Psoas muscle (tissue), 8 donors: ENCODE results near the gene CASR. TPM values are rescaled to one million over a fixed set of nuclear protein-coding genes. Genes with fewer than 3 reads are reported as not detected.

Source experiments
- ATAC-seq, 4 donors: fragments of 200-7000 bp; cut with Tn5 transposase; one replicate each; pipeline ENCODE4 v1.9.1; 2020; ENCODE audit warnings: moderate library complexity in 3 of 4, mild to moderate bottlenecking in 2 of 4
- DNase-seq, 2 donors: peaks; one replicate each; pipeline ENCODE4 v3.0.0-alpha.2; 2020
- H3K27ac ChIP-seq: fragments of 200-600 bp; one replicate; pipeline ENCODE4 v1.8.0; 2022
- H3K27me3 ChIP-seq, 3 donors: fragments of 200-600 bp in 1 of 3; one replicate each; pipeline versions ENCODE4 v1.6.1 to v1.8.0; 2013 to 2022; ENCODE audit warnings: low read length in 2 of 3, mild to moderate bottlenecking in 2 of 3, moderate library complexity in 1 of 3; ENCODE audit not compliant: insufficient read depth in 3 of 3
- H3K36me3 ChIP-seq, 2 donors: fragments of 200-600 bp in 1 of 2; one replicate each; pipeline versions ENCODE4 v1.6.1 to v1.8.0; 2013 to 2022; ENCODE audit warnings: low read depth in 1 of 2, mild to moderate bottlenecking in 1 of 2, moderate library complexity in 1 of 2; ENCODE audit not compliant: insufficient read depth in 1 of 2
- H3K4me1 ChIP-seq: fragments of 200-600 bp; one replicate; pipeline ENCODE4 v1.8.0; 2022
- H3K4me3 ChIP-seq: fragments of 200-600 bp; one replicate; pipeline ENCODE4 v1.8.0; 2022; ENCODE audit warnings: mild to moderate bottlenecking
- H3K9me3 ChIP-seq: fragments of 200-600 bp; one replicate; pipeline ENCODE4 v1.8.0; 2022
- WGBS, 3 donors: extraction: QIAGEN DNeasy Blood & Tissue Kit; methylation state at CpG; one replicate each; pipeline versions ENCODE4 v1.1.6 to v1.1.7; 2013; 5-methylcytosine and 5-hydroxymethylcytosine counted together
- intact Hi-C, 2 donors: fragments of 100-400 bp; cut with DNase I; formaldehyde crosslinking; loops; one replicate each; pipeline versions ENCODE4 v1.11.0 to v1.14.2; 2022
- polyA plus RNA-seq, 3 donors: library from polyadenylated mRNA; stranded (reverse); fragments of 200-250 nt; gene quantifications; one replicate each; pipeline ENCODE4 v1.2.3, GENCODE V29; 2013
- total RNA-seq, 4 donors: library from RNA; stranded (reverse); fragmentation: NEBNext Ultra II Directional in 2 of 4; extraction: Animal tissue kit (Norgen Biotek cat#: 25700) in 2 of 4; gene quantifications; one replicate each; pipeline versions ENCODE4 v1.2.1 to v1.2.4, GENCODE V29; 2021 to 2023
- TF ChIP-seq, protein P1 (sequence below): fragments of 200-600 bp; IDR thresholded peaks from one replicate; pipeline ENCODE4 v1.8.0; 2022; ENCODE audit warnings: antibody characterized with exemption
- donor health status: healthy with polysubstance abuse.
- donor health status: DM: no; HTN: no; CAD: no; lungs with moderate emphysema.
- donor health status: Bipolar disorder and iron deficiency.
- donor health status: healthy.
- donor health status: DM: yes; HTN: yes; CAD: no.
- donor health status: DM: no; HTN: no; CAD: no.
- donor health status: DM: no; HTN: no; CAD: no.
- donor health status: DM: yes; HTN: yes; CAD: no.

The CASR gene
- total and polyA plus RNA-seq, 7 donors, result 0.02 TPM; not detected in 6

DNA sequence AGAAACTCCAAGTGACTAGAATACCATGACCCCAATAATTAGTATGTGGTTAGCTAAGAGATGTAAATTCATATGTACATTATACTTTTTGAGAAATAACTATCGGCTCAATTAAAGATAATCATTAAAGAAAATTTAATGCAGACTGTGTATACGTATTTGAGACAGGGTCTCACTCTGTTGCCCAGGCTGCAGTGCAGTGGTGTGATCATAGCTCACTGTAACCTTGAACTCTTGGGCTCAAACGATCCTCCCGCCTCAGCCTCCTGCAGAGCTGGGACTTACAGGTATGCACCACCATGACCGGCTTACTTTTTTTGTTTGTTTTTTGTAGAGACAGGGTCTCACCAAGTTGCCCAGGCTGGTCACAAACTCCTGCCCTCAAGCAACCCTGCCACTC lies 132.9 kb downstream of the CASR start:
- intact Hi-C loops, result no loop called here
- peaks cover 0 to 2% (median 2%) of the 10 kb centered on the region in 3 donors for H3K27me3 ChIP-seq
- TF ChIP-seq, protein P1, sequence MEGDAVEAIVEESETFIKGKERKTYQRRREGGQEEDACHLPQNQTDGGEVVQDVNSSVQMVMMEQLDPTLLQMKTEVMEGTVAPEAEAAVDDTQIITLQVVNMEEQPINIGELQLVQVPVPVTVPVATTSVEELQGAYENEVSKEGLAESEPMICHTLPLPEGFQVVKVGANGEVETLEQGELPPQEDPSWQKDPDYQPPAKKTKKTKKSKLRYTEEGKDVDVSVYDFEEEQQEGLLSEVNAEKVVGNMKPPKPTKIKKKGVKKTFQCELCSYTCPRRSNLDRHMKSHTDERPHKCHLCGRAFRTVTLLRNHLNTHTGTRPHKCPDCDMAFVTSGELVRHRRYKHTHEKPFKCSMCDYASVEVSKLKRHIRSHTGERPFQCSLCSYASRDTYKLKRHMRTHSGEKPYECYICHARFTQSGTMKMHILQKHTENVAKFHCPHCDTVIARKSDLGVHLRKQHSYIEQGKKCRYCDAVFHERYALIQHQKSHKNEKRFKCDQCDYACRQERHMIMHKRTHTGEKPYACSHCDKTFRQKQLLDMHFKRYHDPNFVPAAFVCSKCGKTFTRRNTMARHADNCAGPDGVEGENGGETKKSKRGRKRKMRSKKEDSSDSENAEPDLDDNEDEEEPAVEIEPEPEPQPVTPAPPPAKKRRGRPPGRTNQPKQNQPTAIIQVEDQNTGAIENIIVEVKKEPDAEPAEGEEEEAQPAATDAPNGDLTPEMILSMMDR, result no peak
- H3K4me1 ChIP-seq, result no peaks in the 10 kb centered on the region
- H3K4me3 ChIP-seq, result no peak overlapping the region
- no peak overlapping the region for H3K27ac ChIP-seq
- no peak for ATAC-seq
- DNase-seq, result no peak
- 74 to 82% (median 82%) methylated on average over 5 of the region's 5 CpGs for WGBS, 3 donors
- no peaks in the 10 kb centered on the region for H3K9me3 ChIP-seq
- H3K36me3 ChIP-seq, result no peaks in the 10 kb centered on the region

DNA sequence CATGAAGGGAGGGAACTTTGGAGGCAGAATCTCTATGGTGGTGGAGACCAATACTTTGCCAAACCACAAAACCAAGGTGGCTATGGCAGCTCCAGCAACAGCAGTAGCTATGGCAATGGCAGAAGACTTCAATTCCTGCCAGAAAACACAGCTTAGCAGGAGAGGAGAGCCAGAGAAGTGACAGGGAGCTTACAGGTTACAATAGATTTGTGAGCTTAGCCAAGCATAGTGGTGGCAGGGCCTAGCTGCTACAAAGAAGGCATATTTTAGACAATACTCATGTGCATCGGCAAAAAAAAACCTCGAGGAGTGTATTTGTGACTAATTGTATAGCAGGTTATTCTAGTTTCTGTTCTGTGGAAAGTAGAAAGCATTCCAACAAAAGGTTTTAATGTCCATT lies 135.2 kb downstream of the CASR start:
- no peak overlapping the region for H3K4me3 ChIP-seq
- 88 to 92% (median 90%) methylated on average over 2 of the region's 2 CpGs for WGBS, 3 donors
- DNase-seq (no peak), ATAC-seq (no peak)
- H3K4me1 ChIP-seq, result no peaks in the 10 kb centered on the region
- no peaks in the 10 kb centered on the region for H3K9me3 ChIP-seq
- TF ChIP-seq, protein P1, result no peak
- no peak overlapping the region for H3K27ac ChIP-seq
- peaks cover 0 to 2% (median 0%) of the 10 kb centered on the region in 3 donors for H3K27me3 ChIP-seq
- intact Hi-C loops, result no loop called here
- H3K36me3 ChIP-seq, result no peaks in the 10 kb centered on the region

DNA sequence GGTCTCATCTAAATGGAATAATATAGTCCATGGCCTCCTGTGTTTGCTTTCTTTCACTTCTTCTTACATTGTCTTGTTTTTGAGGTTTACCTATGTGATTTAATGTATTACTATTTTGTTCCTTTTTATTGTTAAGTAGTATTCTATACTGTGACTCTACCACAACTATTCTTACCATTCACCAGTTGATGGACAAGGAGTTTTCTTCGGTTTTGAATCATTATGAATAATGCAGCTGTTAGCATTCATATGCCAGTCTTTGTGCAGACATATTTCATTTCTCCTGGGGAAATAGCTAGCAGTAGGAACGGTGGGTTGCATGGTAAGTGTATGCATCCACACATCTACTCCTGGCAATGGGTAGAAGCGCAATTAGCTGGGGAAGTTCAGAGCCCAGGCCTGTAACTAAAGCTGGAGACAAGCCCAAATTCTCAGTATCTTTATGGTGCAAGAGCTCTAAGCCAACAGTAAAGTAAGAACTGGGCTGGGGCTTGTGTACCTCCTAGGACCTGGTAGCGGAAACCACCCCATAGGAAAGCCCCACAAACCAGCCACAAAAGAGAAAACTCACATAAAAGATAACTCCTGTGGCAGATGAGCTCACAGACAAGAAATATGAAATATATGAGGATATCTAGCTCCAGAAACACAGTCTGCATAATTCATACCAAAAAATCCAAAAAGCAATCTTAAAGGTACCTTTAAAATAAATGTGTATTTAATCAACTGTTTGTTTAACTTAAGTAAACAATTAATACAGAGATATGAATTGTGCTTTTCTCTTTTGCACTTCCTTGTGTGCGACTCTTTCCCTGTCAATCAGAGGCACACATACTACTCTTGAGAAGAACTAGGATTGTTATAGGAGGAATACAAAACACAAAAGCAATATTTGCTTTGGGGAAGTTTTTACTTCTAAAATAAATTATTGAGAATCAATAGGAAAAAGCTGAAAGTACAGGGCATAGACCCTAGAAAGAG lies 138.9 kb downstream of the CASR start:
- TF ChIP-seq, protein P1, result no peak
- no peak overlapping the region for H3K4me3 ChIP-seq
- no peak for ATAC-seq
- no peaks in the 10 kb centered on the region for H3K4me1 ChIP-seq
- H3K27me3 ChIP-seq, result peaks cover 0 to 2% (median 0%) of the 10 kb centered on the region in 3 donors
- intact Hi-C loops, result no loop called here
- H3K27ac ChIP-seq, result no peak overlapping the region
- no peaks in the 10 kb centered on the region for H3K36me3 ChIP-seq
- no peak for DNase-seq
- WGBS, 3 donors, result 63 to 69% (median 64%) methylated on average over 5 of the region's 5 CpGs
- no peaks in the 10 kb centered on the region for H3K9me3 ChIP-seq

DNA sequence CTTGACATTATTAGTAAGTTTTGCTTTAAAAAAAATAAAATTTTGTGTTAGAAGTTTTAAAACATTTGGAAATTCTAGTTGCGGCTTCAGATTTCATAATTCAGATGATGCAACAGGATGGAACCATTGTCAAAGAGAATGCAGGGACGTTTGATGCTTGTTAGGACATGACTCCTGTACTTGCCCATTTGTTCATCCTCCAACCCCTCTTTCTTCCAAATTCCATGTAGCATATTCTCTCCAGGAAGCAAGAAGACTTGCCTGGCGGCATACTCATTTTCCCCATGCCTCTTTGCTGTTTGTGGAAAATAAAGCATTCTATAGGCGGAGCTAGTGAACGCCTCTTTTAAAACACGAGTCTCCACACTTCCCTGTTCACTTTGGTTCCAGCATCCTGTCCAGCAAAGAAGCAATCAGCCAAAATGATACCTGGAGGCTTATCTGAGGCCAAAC lies 141.4 kb downstream of the CASR start, which contains the start of gene CSTA:
Gene CSTA (plus strand): TSS at position 378 of the 453 bp plus-strand sequence. CDS start 45 bp downstream, at position 423.
- no peak within 1 kb of the TSS for H3K4me3 ChIP-seq
- TF ChIP-seq, protein P1, result no peak
- H3K9me3 ChIP-seq, result no peaks in the 10 kb centered on the region
- ATAC-seq (no peak), DNase-seq (no peak)
- H3K36me3 ChIP-seq, result no peaks in the 10 kb centered on the region
- WGBS, 3 donors, result 37 to 57% (median 41%) methylated on average over 6 of the region's 6 CpGs
- H3K27me3 ChIP-seq, result no peaks in the 10 kb centered on the region
- no peaks in the 10 kb centered on the region for H3K4me1 ChIP-seq
- H3K27ac ChIP-seq, result no peak within 1 kb of the TSS
- intact Hi-C loops, result no loop called here
